Choroid plexus epithelial cell (primary cell): ENCODE measurements around the gene TEC.

Source experiments
- DNase-seq: peaks from one replicate; pipeline ENCODE4 v3.0.0-alpha.2; 2010; ENCODE audit warnings: low read depth
- H3K4me3 ChIP-seq: 2 replicates; pipeline ENCODE4 v1.5.1; 2011; ENCODE audit warnings: low read depth, mild to moderate bottlenecking, control low read depth, low read length, moderate library complexity
- CTCF ChIP-seq: conservative IDR thresholded peaks from 2 replicates; pipeline ENCODE4 v1.5.1; 2011; ENCODE audit warnings: low read depth, mild to moderate bottlenecking, control low read depth, inconsistent platforms, low read length, moderate library complexity

Gene TEC

GRCh38 chr4:48275686-48276085 lies 6.0 kb upstream of the TEC start:
- H3K4me3 ChIP-seq: no peak overlapping the region
- TF ChIP-seq CTCF: no peak
- no peak for DNase-seq

DNA sequence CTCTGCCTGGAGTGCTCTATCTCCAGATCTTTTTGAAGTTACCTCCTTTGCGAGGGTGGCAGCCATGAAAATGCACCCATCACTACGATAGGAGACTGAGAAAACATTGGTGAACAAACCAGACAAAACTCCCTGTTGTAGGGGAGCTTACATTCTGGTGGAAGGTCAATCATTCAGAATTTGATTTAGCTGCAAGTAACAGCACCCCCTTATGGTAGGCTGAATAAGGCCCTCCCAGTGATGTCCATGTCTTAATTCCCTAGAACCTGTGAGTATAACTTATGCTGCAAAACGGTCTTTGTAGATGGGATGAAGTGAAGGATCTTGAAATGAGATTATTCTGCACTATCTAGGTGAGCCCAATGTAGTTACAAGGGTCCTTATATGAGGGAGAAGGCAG lies 5.6 kb upstream of the TEC start:
- peak; percentile 81 for TF ChIP-seq CTCF
- H3K4me3 ChIP-seq: no peak overlapping the region
- peak; percentile 78 for DNase-seq

DNA sequence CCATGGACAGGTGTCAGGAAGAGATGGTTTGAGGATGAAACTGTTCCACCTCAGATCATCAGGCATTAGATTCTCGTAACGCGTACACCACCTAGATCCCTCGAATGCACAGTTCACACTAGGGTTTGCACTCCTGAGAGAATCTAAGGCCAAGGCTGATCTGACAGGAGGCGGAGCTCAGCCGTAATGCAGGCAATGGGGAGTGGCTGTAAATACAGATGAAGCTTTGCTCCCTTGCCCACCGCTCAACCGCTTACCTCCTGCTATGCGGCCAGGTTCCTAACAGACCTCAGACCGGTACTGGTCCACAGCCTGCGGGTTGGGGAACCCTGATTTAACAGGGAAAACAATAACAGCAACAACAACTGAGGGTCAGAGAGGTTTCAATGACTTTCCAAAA lies 2.0 kb upstream of the TEC start:
- no peak for DNase-seq
- no peak overlapping the region for H3K4me3 ChIP-seq
- TF ChIP-seq CTCF: no peak

- no peak overlapping the region for H3K4me3 ChIP-seq
- TF ChIP-seq CTCF: no peak
- DNase-seq: no peak
These were observed 1.4 kb upstream of the TEC start for GRCh38 chr4:48270951-48271473.

DNA sequence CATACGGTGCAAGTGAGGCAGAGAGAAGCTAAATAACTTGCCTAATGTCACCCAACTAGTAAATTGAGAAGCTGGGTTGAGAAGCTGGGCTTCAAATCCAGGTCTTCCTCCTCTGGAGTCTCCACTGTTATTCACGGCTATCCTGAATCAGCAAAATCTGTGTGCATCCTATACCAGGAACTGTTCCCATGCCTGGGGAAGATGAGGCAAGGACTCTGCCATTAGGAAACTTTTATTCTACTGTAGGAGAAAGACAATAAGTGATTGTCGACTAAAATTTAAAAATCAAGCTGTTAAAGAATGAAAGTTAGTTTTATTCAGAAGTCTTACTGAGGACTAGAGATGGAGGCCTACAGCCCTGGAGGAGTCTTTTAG lies 872 bp upstream of the TEC start:
- H3K4me3 ChIP-seq: no peak overlapping the region
- no peak for TF ChIP-seq CTCF
- no peak for DNase-seq

- peak overlapping the region; percentile 76 for H3K4me3 ChIP-seq
- TF ChIP-seq CTCF: peak; percentile 55
- peak; percentile 72 for DNase-seq
These were observed 354 bp upstream of the TEC start for GRCh38 chr4:48269861-48270522.

GRCh38 chr4:48267574-48267973 lies 2.1 kb downstream of the TEC start:
- H3K4me3 ChIP-seq: no peak overlapping the region
- no peak for DNase-seq
- TF ChIP-seq CTCF: no peak
